GM18519 (cell line): ENCODE data around the gene STK35.

Experiments
- ATAC-seq: cut with Tn5 transposase; IDR thresholded peaks from one replicate; pipeline ENCODE4 v1.9.1; 2021; ENCODE audit warnings: mild to moderate bottlenecking, moderate library complexity; ENCODE audit not compliant: unreplicated experiment, low FRiP score

Gene STK35

GRCh38 chr20:2103461-2104153 lies 2.0 kb downstream of the STK35 start:
- no peak for ATAC-seq

- no peak for ATAC-seq
These were observed 2.6 kb downstream of the STK35 start for GRCh38 chr20:2104236-2104635.

- no peak for ATAC-seq
These were observed 6.9 kb downstream of the STK35 start for GRCh38 chr20:2108498-2108897.

- no peak for ATAC-seq
These were observed 7.4 kb downstream of the STK35 start for GRCh38 chr20:2108987-2109386.

- ATAC-seq, result no peak
These were observed 8.0 kb downstream of the STK35 start for GRCh38 chr20:2109425-2110210.

- ATAC-seq, result no peak
These were observed 11.3 kb downstream of the STK35 start for GRCh38 chr20:2112910-2113309.

- ATAC-seq, result no peak
These were observed 12.7 kb downstream of the STK35 start for GRCh38 chr20:2114127-2114959.

- no peak for ATAC-seq
These were observed 13.5 kb downstream of the STK35 start for GRCh38 chr20:2114990-2115681.

- no peak for ATAC-seq
These were observed 14.7 kb downstream of the STK35 start for GRCh38 chr20:2116170-2116940.

GRCh38 chr20:2118783-2119182 lies 17.2 kb downstream of the STK35 start:
- ATAC-seq, result peak; percentile 61

- ATAC-seq, result no peak
These were observed 21.3 kb downstream of the STK35 start for GRCh38 chr20:2122936-2123335.

- ATAC-seq, result no peak
These were observed 22.1 kb downstream of the STK35 start for GRCh38 chr20:2123720-2124119.

GRCh38 chr20:2124564-2125213 lies 23.1 kb downstream of the STK35 start:
- ATAC-seq, result no peak

- no peak for ATAC-seq
These were observed 24.0 kb downstream of the STK35 start for GRCh38 chr20:2125474-2126112.

- no peak for ATAC-seq
These were observed 25.6 kb downstream of the STK35 start for GRCh38 chr20:2127238-2127637.

- ATAC-seq, result no peak
These were observed 26.9 kb downstream of the STK35 start for GRCh38 chr20:2128542-2128941.

GRCh38 chr20:2130062-2130591 lies 28.5 kb downstream of the STK35 start:
- no peak for ATAC-seq

- no peak for ATAC-seq
These were observed 29.1 kb downstream of the STK35 start for GRCh38 chr20:2130683-2131082.

- no peak for ATAC-seq
These were observed 29.7 kb downstream of the STK35 start for GRCh38 chr20:2131366-2131765.
